Mucosa of rectum (tissue), 2 donors: Measurements from ENCODE around the gene COX11.

Source experiments
- H3K27ac ChIP-seq, 2 donors: one replicate each; pipeline ENCODE4 v1.7.0; 2013; ENCODE audit warnings: inconsistent platforms in 2 of 2, low read depth in 2 of 2, low read length in 2 of 2
- H3K27me3 ChIP-seq, 2 donors: one replicate each; pipeline ENCODE4 v1.7.0; 2013; ENCODE audit warnings: low read length in 2 of 2; ENCODE audit not compliant: control insufficient read depth in 2 of 2, insufficient read depth in 2 of 2
- H3K36me3 ChIP-seq, 2 donors: one replicate each; pipeline ENCODE4 v1.7.0; 2013; ENCODE audit warnings: low read length in 2 of 2; ENCODE audit not compliant: control insufficient read depth in 2 of 2, insufficient read depth in 2 of 2
- H3K4me1 ChIP-seq, 2 donors: one replicate each; pipeline ENCODE4 v1.7.0; 2013; ENCODE audit warnings: low read length in 2 of 2, mild to moderate bottlenecking in 1 of 2; ENCODE audit not compliant: control insufficient read depth in 2 of 2, insufficient read depth in 2 of 2
- H3K4me3 ChIP-seq, 2 donors: one replicate each; pipeline ENCODE4 v1.7.0; 2013; ENCODE audit warnings: low read length in 2 of 2
- H3K9ac ChIP-seq, 2 donors: one replicate each; pipeline ENCODE4 v1.7.0; 2013; ENCODE audit warnings: low read length in 2 of 2, low read depth in 1 of 2, mild to moderate bottlenecking in 1 of 2
- H3K9me3 ChIP-seq, 2 donors: one replicate each; pipeline ENCODE4 v1.7.0; 2013; ENCODE audit warnings: low read length in 2 of 2; ENCODE audit not compliant: control insufficient read depth in 2 of 2
- donor health status: healthy.
- donor health status: Normal muscosa, but diverticular disease.

Gene COX11

GRCh38 chr17:54968988-54969332, 506 bp upstream of the COX11 start:
- Histone ChIP-seq H3K4me3 (peak overlapping the region; percentile 96), H3K27ac (peak overlapping the region; percentile 60 to 79)

GRCh38 chr17:54967621-54968261, 713 bp downstream of the COX11 start:
- H3K9me3 ChIP-seq: no peaks in the 10 kb centered on the region
- H3K27ac ChIP-seq: peak overlapping the region; percentile 64 to 79
- H3K4me1 ChIP-seq: peaks cover 8 to 15% of the 10 kb centered on the region in 2 donors
- H3K36me3 ChIP-seq: peaks cover 10 to 18% of the 10 kb centered on the region in 2 donors
- H3K9ac ChIP-seq: peak overlapping the region; percentile 73 to 92
- H3K27me3 ChIP-seq: no peaks in the 10 kb centered on the region
- peak overlapping the region; percentile 96 for H3K4me3 ChIP-seq

More at GRCh38 chr17:54968988-54969332, 506 bp upstream of the COX11 start:
- Histone ChIP-seq H3K36me3 (peaks cover 7% of the 10 kb centered on the region in 2 donors), H3K27me3 (no peaks in the 10 kb centered on the region), H3K9ac (peak overlapping the region; percentile 73 to 92), H3K4me1 (peaks cover 8 to 15% of the 10 kb centered on the region in 2 donors), H3K9me3 (no peaks in the 10 kb centered on the region)

- H3K36me3 ChIP-seq: peaks cover 39 to 42% of the 10 kb centered on the region in 2 donors
- H3K27ac ChIP-seq: no peak overlapping the region
- no peaks in the 10 kb centered on the region for H3K9me3 ChIP-seq
These were observed 11.7 kb downstream of the COX11 start for GRCh38 chr17:54956791-54957190.

GRCh38 chr17:54951286-54951685, 17.2 kb downstream of the COX11 start:
- no peaks in the 10 kb centered on the region for H3K27me3 ChIP-seq
- no peak overlapping the region for H3K9ac ChIP-seq
- peaks cover 31 to 42% of the 10 kb centered on the region in 2 donors for H3K36me3 ChIP-seq
- no peak overlapping the region for H3K4me3 ChIP-seq
- H3K27ac ChIP-seq: no peak overlapping the region
- H3K4me1 ChIP-seq: no peaks in the 10 kb centered on the region
- no peaks in the 10 kb centered on the region for H3K9me3 ChIP-seq

More at GRCh38 chr17:54956791-54957190, 11.7 kb downstream of the COX11 start:
- H3K27me3 ChIP-seq: no peaks in the 10 kb centered on the region
- no peak overlapping the region for H3K9ac ChIP-seq
- H3K4me1 ChIP-seq: no peaks in the 10 kb centered on the region
- no peak overlapping the region for H3K4me3 ChIP-seq

GRCh38 chr17:54950116-54950515, 18.3 kb downstream of the COX11 start:
- H3K4me3 ChIP-seq: no peak overlapping the region
- no peak overlapping the region for H3K9ac ChIP-seq
- no peaks in the 10 kb centered on the region for H3K9me3 ChIP-seq
- no peaks in the 10 kb centered on the region for H3K27me3 ChIP-seq
- H3K36me3 ChIP-seq: peaks cover 30 to 37% of the 10 kb centered on the region in 2 donors
- H3K27ac ChIP-seq: no peak overlapping the region
- H3K4me1 ChIP-seq: no peaks in the 10 kb centered on the region

GRCh38 chr17:54948380-54948779, 20.1 kb downstream of the COX11 start:
- no peaks in the 10 kb centered on the region for H3K9me3 ChIP-seq
- no peaks in the 10 kb centered on the region for H3K27me3 ChIP-seq
- H3K36me3 ChIP-seq: peaks cover 15 to 26% of the 10 kb centered on the region in 2 donors
- H3K4me3 ChIP-seq: no peak overlapping the region
- no peak overlapping the region for H3K9ac ChIP-seq
- H3K4me1 ChIP-seq: no peaks in the 10 kb centered on the region
- no peak overlapping the region for H3K27ac ChIP-seq

- Histone ChIP-seq H3K9ac (no peak overlapping the region), H3K27ac (no peak overlapping the region), H3K4me1 (no peaks in the 10 kb centered on the region), H3K36me3 (peaks cover 14 to 19% of the 10 kb centered on the region in 2 donors), H3K9me3 (no peaks in the 10 kb centered on the region), H3K4me3 (no peak overlapping the region), H3K27me3 (no peaks in the 10 kb centered on the region)
These were observed 21.1 kb downstream of the COX11 start for GRCh38 chr17:54947396-54947795.

GRCh38 chr17:54945671-54946070, 22.8 kb downstream of the COX11 start:
- Histone ChIP-seq H3K9me3 (no peaks in the 10 kb centered on the region), H3K27ac (no peak overlapping the region), H3K27me3 (no peaks in the 10 kb centered on the region), H3K9ac (no peak overlapping the region), H3K36me3 (peaks cover 12 to 14% of the 10 kb centered on the region in 2 donors), H3K4me1 (no peaks in the 10 kb centered on the region), H3K4me3 (no peak overlapping the region)

- H3K9me3 ChIP-seq: no peaks in the 10 kb centered on the region
- no peaks in the 10 kb centered on the region for H3K27me3 ChIP-seq
- H3K27ac ChIP-seq: no peak overlapping the region
- no peaks in the 10 kb centered on the region for H3K4me1 ChIP-seq
- no peak overlapping the region for H3K4me3 ChIP-seq
- H3K9ac ChIP-seq: no peak overlapping the region
- peaks cover 11 to 12% of the 10 kb centered on the region in 2 donors for H3K36me3 ChIP-seq
These were observed 23.2 kb downstream of the COX11 start for GRCh38 chr17:54945231-54945630.

GRCh38 chr17:54944796-54945195, 23.7 kb downstream of the COX11 start:
- Histone ChIP-seq H3K4me3 (no peak overlapping the region), H3K9ac (no peak overlapping the region), H3K9me3 (no peaks in the 10 kb centered on the region), H3K27me3 (no peaks in the 10 kb centered on the region), H3K27ac (no peak overlapping the region), H3K4me1 (no peaks in the 10 kb centered on the region), H3K36me3 (peaks cover 9 to 10% of the 10 kb centered on the region in 2 donors)
